Vagina (tissue), 2 donors: ENCODE measurements around the gene OSBPL8.

ENCODE experiments used
- POLR2A ChIP-seq, 2 donors: fragments of 450-650 bp; IDR thresholded peaks; one replicate each; pipeline ENCODE4 v1.6.1; 2017; ENCODE audit warnings: antibody characterized with exemption in 2 of 2, mild to moderate bottlenecking in 2 of 2, moderate library complexity in 2 of 2
- POLR2AphosphoS5 ChIP-seq, 2 donors: sonication (generic); formaldehyde crosslinking; IDR thresholded peaks; one replicate each; pipeline ENCODE4 v1.9.0; 2017; ENCODE audit warnings: antibody characterized with exemption in 2 of 2, mild to moderate bottlenecking in 2 of 2, low read depth in 1 of 2; ENCODE audit not compliant: insufficient read depth in 1 of 2
- TF ChIP-seq, protein P1 (sequence below), 3 experiments: fragments of 450-650 bp in 2 of 3; fragments of 200-600 bp in 1 of 3; sonication (generic) in 1 of 3; IDR thresholded peaks; one replicate each; pipeline ENCODE4 v1.5.1; 2017 to 2019; ENCODE audit warnings: antibody characterized with exemption in 3 of 3, mild to moderate bottlenecking in 2 of 3, moderate library complexity in 2 of 3

DNA sequence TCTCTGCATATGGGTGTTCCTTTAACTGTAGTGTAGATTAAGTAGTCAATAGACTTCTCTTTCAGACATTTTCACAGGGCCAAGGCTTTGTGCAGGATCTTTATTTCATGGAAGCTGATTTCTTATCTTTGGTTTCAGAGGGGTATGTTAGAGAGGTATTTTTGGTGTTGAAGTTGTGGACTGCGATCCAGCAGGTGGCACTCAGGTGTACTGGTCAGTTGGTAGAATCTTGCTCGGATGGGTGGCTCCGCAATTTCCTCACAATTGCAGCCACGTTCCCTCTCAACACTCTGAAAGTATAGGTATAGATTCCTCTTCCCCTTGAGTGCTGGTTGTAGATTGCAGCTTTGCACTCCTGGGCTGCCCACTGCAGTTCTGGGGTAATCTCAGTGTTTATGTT, 44.3 kb downstream of the OSBPL8 start:
- TF ChIP-seq, protein P1, sequence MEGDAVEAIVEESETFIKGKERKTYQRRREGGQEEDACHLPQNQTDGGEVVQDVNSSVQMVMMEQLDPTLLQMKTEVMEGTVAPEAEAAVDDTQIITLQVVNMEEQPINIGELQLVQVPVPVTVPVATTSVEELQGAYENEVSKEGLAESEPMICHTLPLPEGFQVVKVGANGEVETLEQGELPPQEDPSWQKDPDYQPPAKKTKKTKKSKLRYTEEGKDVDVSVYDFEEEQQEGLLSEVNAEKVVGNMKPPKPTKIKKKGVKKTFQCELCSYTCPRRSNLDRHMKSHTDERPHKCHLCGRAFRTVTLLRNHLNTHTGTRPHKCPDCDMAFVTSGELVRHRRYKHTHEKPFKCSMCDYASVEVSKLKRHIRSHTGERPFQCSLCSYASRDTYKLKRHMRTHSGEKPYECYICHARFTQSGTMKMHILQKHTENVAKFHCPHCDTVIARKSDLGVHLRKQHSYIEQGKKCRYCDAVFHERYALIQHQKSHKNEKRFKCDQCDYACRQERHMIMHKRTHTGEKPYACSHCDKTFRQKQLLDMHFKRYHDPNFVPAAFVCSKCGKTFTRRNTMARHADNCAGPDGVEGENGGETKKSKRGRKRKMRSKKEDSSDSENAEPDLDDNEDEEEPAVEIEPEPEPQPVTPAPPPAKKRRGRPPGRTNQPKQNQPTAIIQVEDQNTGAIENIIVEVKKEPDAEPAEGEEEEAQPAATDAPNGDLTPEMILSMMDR (IDR thresholded peaks at IDR 0.05), result no peak
- no peak for TF ChIP-seq POLR2AphosphoS5 (IDR thresholded peaks at IDR 0.05; ENCODE audit: insufficient read depth in 1 of 2, low read depth in 1 of 2)
- no peak for TF ChIP-seq POLR2A (IDR thresholded peaks at IDR 0.05)
